ENCODE results near the gene GALT. TPM values are rescaled to one million over a fixed set of nuclear protein-coding genes. Genes with fewer than 3 reads are reported as not detected.
"Not testable (repeated sequence)": the region's sequence is repeated elsewhere in the genome, so short reads cannot be mapped to it uniquely, and the experiment has no call there.

The GALT gene
- total RNA-seq, 1 experiment from 2014 or later, result 7.6 TPM

DNA sequence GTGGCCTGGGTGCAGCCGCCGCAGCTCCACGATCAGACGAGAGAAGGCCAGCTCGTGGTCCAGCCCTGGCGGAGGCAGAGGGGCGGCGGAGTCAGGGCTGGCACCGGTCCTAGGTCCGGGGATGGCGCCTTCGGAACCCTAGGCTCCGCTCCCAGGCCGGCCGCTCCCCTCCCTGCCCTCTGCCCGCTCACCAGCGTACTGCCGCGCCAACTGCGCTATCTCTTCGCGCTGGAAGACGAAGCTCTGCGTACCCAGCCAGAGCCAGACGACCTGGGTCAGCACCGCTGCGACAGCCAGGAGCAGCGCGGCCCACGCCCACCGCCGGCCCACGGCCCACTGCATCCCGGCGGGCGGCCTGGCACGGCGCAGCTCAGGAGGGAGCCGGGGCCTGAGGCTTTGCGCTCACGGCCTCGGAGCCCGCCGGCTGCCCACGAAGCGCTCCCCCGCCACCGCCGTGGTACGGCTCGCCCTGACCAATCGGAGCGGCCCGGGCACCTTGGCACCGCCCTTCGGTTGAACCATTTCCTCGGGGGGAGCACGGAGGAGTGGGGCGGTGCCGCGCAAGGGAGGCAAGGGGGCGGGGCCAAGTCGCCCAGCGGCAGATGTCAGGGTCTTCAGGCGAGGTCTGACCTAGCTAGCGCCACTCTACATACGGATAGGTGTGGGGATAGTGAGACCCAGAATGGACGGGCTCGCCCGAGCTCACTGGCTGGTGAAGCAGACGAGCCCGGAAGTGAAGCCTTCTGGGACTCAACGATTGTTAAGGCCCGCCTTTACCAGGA lies 8.9 kb upstream of the GALT start, which contains the start of gene SIGMAR1:
Gene SIGMAR1, minus strand, starts transcription at position 432 of the 782 bp plus-strand sequence. Its CDS starts 90 bp downstream, at position 342.
- Histone ChIP-seq H3K9me3 (ENCODE audit: low read length) (no peaks in the 10 kb centered on the region), H3K4me1 (ENCODE audit: insufficient read depth, low read length) (peaks cover 5% of the 10 kb centered on the region; the same call in 1 of the 2 replicates), H3K9me2 (replicated peaks; ENCODE audit: low read length) (no peaks in the 10 kb centered on the region), H3K4me3 (ENCODE audit: low read length) (peak within 1 kb of the TSS; percentile 76), H3K36me3 (ENCODE audit: low read depth, low read length) (no peaks in the 10 kb centered on the region), H3K79me2 (ENCODE audit: low read length) (peaks cover 25% of the 10 kb centered on the region), H3F3A (ENCODE audit: low read length, unreplicated experiment) (no peaks in the 10 kb centered on the region), H2AFZ (ENCODE audit: low read length) (peak within 1 kb of the TSS; percentile 89), H3K27me3 (ENCODE audit: low read length) (no peaks in the 10 kb centered on the region), H3K9ac (ENCODE audit: low read length) (peak within 1 kb of the TSS; percentile 92), H3K4me2 (ENCODE audit: low read length) (peak within 1 kb of the TSS; percentile 93), H3K27ac (ENCODE audit: low read length) (no peak within 1 kb of the TSS), H4K20me1 (ENCODE audit: low read length) (0 out of 2 replicates have a peak, but pooled peaks cover 4% of the 10 kb centered on the region)
- POLR2A ChIA-PET (ENCODE audit: unreplicated experiment), result interaction anchor here (0.6 to 0.7 kb wide), 2 partner anchors 9 kb away, joined by 3 to 5 read pairs; partner anchors contain the start of gene GALT
- TF ChIP-seq EZH2 (IDR thresholded peaks at IDR 0.05; ENCODE audit: low read length, unreplicated experiment) (no peak), EZH2phosphoT487 (IDR thresholded peaks at IDR 0.05; ENCODE audit: borderline replicate concordance, low read length) (no peak)
- TF ChIP-seq, protein P1, sequence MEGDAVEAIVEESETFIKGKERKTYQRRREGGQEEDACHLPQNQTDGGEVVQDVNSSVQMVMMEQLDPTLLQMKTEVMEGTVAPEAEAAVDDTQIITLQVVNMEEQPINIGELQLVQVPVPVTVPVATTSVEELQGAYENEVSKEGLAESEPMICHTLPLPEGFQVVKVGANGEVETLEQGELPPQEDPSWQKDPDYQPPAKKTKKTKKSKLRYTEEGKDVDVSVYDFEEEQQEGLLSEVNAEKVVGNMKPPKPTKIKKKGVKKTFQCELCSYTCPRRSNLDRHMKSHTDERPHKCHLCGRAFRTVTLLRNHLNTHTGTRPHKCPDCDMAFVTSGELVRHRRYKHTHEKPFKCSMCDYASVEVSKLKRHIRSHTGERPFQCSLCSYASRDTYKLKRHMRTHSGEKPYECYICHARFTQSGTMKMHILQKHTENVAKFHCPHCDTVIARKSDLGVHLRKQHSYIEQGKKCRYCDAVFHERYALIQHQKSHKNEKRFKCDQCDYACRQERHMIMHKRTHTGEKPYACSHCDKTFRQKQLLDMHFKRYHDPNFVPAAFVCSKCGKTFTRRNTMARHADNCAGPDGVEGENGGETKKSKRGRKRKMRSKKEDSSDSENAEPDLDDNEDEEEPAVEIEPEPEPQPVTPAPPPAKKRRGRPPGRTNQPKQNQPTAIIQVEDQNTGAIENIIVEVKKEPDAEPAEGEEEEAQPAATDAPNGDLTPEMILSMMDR (conservative IDR thresholded peaks at IDR 0.05; ENCODE audit: low read depth, low read length), result no peak
- peak; percentile 85 for ATAC-seq
- CTCF ChIA-PET, result interaction anchor here (1.4 kb wide), 1 partner anchor 9 kb away, joined by 3 read pairs; no protein-coding TSS in a partner anchor
- peak; percentile 85 for DNase-seq
- intact Hi-C loops (cut with micrococcal nuclease), result no loop called here
- BruUV-seq (replicated peaks), result no TSS peak

DNA sequence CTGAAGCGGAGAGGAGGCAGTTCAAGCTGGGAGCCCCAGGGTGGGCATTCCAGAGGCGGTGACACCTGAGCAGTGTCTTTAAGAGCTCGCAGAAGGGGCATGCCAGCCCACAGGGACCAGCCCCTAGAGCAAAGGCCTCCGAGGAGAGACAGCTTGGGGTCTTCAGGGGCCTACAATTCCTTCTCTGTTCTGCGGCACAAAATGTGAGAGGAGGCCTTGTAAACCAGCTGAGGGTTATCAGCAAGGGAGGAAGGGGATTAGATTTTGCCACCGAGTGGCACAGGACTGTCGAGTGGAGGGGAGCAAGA lies 8.4 kb upstream of the GALT start:
- H3F3A ChIP-seq (ENCODE audit: low read length, unreplicated experiment), result no peaks in the 10 kb centered on the region
- peak overlapping the region; percentile 92 for H3K9ac ChIP-seq (ENCODE audit: low read length)
- no peaks in the 10 kb centered on the region for H3K9me2 ChIP-seq (replicated peaks; ENCODE audit: low read length)
- H3K27me3 ChIP-seq (ENCODE audit: low read length), result no peaks in the 10 kb centered on the region
- no peaks in the 10 kb centered on the region for H3K9me3 ChIP-seq (ENCODE audit: low read length)
- no peaks in the 10 kb centered on the region for H3K36me3 ChIP-seq (ENCODE audit: low read depth, low read length)
- ATAC-seq (no peak), DNase-seq (no peak)
- POLR2A ChIA-PET (ENCODE audit: unreplicated experiment), result interaction anchor here (0.6 kb wide), 1 partner anchor 10 kb away, joined by 5 read pairs; no protein-coding TSS in a partner anchor
- CTCF ChIA-PET, result interaction anchor here (1.4 kb wide), 1 partner anchor 9 kb away, joined by 3 read pairs; no protein-coding TSS in a partner anchor
- 0 out of 2 replicates have a peak, but pooled peaks cover 4% of the 10 kb centered on the region for H4K20me1 ChIP-seq (ENCODE audit: low read length)
- no peak overlapping the region for H3K27ac ChIP-seq (ENCODE audit: low read length)
- peak overlapping the region; percentile 76 for H3K4me3 ChIP-seq (ENCODE audit: low read length)
- H2AFZ ChIP-seq (ENCODE audit: low read length), result peak overlapping the region; percentile 89
- TSS peak; percentile 89 for BruUV-seq (replicated peaks)
- H3K4me1 ChIP-seq (ENCODE audit: insufficient read depth, low read length), result peaks cover 5% of the 10 kb centered on the region; the same call in 1 of the 2 replicates
- peaks cover 25% of the 10 kb centered on the region for H3K79me2 ChIP-seq (ENCODE audit: low read length)
- H3K4me2 ChIP-seq (ENCODE audit: low read length), result peak overlapping the region; percentile 93
- TF ChIP-seq EZH2phosphoT487 (IDR thresholded peaks at IDR 0.05; ENCODE audit: borderline replicate concordance, low read length) (no peak), EZH2 (IDR thresholded peaks at IDR 0.05; ENCODE audit: low read length, unreplicated experiment) (no peak)
- TF ChIP-seq, protein P1 (conservative IDR thresholded peaks at IDR 0.05; ENCODE audit: low read depth, low read length), result no peak
- intact Hi-C loops (cut with micrococcal nuclease), result no loop called here

DNA sequence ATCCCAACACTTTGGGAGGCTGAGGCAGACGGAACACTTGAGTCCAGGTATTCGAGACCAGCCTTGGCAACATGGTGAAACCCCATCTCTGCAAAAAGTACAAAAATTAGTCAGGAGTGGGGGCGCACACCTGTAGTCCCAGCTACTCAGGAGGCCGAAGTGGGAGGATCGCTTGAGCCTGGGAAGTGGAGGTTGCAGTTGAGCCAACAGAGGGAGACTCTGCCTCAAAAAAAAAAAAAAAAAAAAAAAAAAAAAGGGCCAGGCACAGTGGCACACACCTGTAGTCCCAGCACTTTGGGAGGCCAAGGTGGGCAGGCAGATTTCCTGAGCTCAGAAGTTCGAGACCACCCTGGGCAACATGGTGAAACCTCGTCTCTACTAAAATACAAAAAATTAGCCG lies 7.2 kb upstream of the GALT start:
- intact Hi-C loops (cut with micrococcal nuclease); H3K4me2 ChIP-seq (ENCODE audit: low read length); CTCF ChIA-PET; H3K27ac ChIP-seq (ENCODE audit: low read length); H4K20me1 ChIP-seq (ENCODE audit: low read length); DNase-seq; H3F3A ChIP-seq (ENCODE audit: low read length, unreplicated experiment); H3K4me3 ChIP-seq (ENCODE audit: low read length); H3K27me3 ChIP-seq (ENCODE audit: low read length); H3K9me2 ChIP-seq (replicated peaks; ENCODE audit: low read length); ATAC-seq; H3K4me1 ChIP-seq (ENCODE audit: insufficient read depth, low read length); H3K9me3 ChIP-seq (ENCODE audit: low read length); H3K36me3 ChIP-seq (ENCODE audit: low read depth, low read length); H2AFZ ChIP-seq (ENCODE audit: low read length); POLR2A ChIA-PET (ENCODE audit: unreplicated experiment); BruUV-seq (replicated peaks); H3K9ac ChIP-seq (ENCODE audit: low read length): not testable (repeated sequence)
- peaks cover 25% of the 10 kb centered on the region for H3K79me2 ChIP-seq (ENCODE audit: low read length)

Measured in PC-3 (cell line).